CD4-positive, alpha-beta T cell (primary cell): ENCODE data around the gene SCAMP5. TPM values are rescaled to one million over a fixed set of nuclear protein-coding genes. Genes with fewer than 3 reads are reported as not detected.

Experiments used
- ATAC-seq: fragments of 200-7000 bp; cut with Tn5 transposase; one replicate; pipeline ENCODE4 v1.10.0; 2022; ENCODE audit warnings: mild to moderate bottlenecking; ENCODE audit not compliant: poor library complexity
- CTCF ChIA-PET: fragments of 350-600 bp; sonication (Branson Sonifier 250); formaldehyde crosslinking; loops from one replicate; lab custom pipeline; 2021; ENCODE audit warnings: antibody characterized with exemption, inconsistent platforms; lab: Charles Lee
- POLR2A ChIA-PET: fragments of 350-600 bp; sonication (Branson Sonifier 250); formaldehyde crosslinking; loops from one replicate; lab custom pipeline; 2021; ENCODE audit warnings: antibody characterized with exemption, inconsistent platforms; lab: Charles Lee
- DNase-seq, 14 experiments: peaks; one replicate each; pipeline ENCODE4 v3.0.0-alpha.2; 2013 to 2020; ENCODE audit warnings: mixed read lengths in 2 of 14
- H3K27ac ChIP-seq, 2 donors: one replicate each; pipeline versions ENCODE4 v1.5.1 to v1.7.0; 2013; ENCODE audit warnings: low read length in 2 of 2, low read depth in 1 of 2, mild to moderate bottlenecking in 1 of 2
- H3K27me3 ChIP-seq, 2 experiments: 1 replicate in 1 of 2; 2 replicates in 1 of 2; pipeline versions ENCODE4 v1.6.1 to v1.7.0; 2013; ENCODE audit warnings: low read length in 2 of 2, control low read depth in 1 of 2, mild to moderate bottlenecking in 1 of 2, moderate library complexity in 1 of 2; ENCODE audit not compliant: insufficient read depth in 2 of 2, control insufficient read depth in 1 of 2
- H3K36me3 ChIP-seq: one replicate; pipeline ENCODE4 v1.6.1; 2013; ENCODE audit warnings: low read length, control low read depth; ENCODE audit not compliant: insufficient read depth
- H3K4me1 ChIP-seq: one replicate; pipeline ENCODE4 v1.6.1; 2013; ENCODE audit warnings: low read length, control low read depth; ENCODE audit not compliant: insufficient read depth
- H3K4me3 ChIP-seq: one replicate; pipeline ENCODE4 v1.5.1; 2013; ENCODE audit warnings: mild to moderate bottlenecking, low read length, moderate library complexity
- H3K9me3 ChIP-seq, 2 experiments: 1 replicate in 1 of 2; 2 replicates in 1 of 2; pipeline versions ENCODE4 v1.6.1 to v1.7.0; 2013; ENCODE audit warnings: low read length in 2 of 2, mild to moderate bottlenecking in 2 of 2, control low read depth in 1 of 2, moderate library complexity in 1 of 2; ENCODE audit not compliant: control insufficient read depth in 1 of 2, insufficient read depth in 1 of 2
- H3K27ac Mint-ChIP-seq: one replicate; pipeline ENCODE4 v1.8.0; 2020; ENCODE audit warnings: mixed read lengths
- H3K27me3 Mint-ChIP-seq: one replicate; pipeline ENCODE4 v1.8.0; 2021; ENCODE audit warnings: mixed read lengths
- H3K36me3 Mint-ChIP-seq: one replicate; pipeline ENCODE4 v1.8.0; 2021; ENCODE audit warnings: low read depth, mixed read lengths
- H3K4me1 Mint-ChIP-seq: one replicate; pipeline ENCODE4 v1.8.0; 2021; ENCODE audit warnings: low read depth, mixed read lengths
- H3K4me3 Mint-ChIP-seq: one replicate; pipeline ENCODE4 v1.8.0; 2020; ENCODE audit warnings: mild to moderate bottlenecking, mixed read lengths
- H3K9me3 Mint-ChIP-seq: one replicate; pipeline ENCODE4 v1.8.0; 2020; ENCODE audit warnings: mixed read lengths
- CTCF ChIP-seq: fragments of 200-600 bp; IDR thresholded peaks from one replicate; pipeline ENCODE4 v1.8.0; 2022; ENCODE audit warnings: antibody characterized with exemption, mild to moderate bottlenecking
- intact Hi-C, 2 experiments: fragments of 100-400 bp; cut with DNase I in 1 of 2; cut with micrococcal nuclease in 1 of 2; formaldehyde crosslinking; loops; one replicate each; pipeline versions ENCODE4 v1.15.1 to v1.9.0; 2023 to 2025; cut with DNase I, micrococcal nuclease
- total RNA-seq, 174 experiments: library from RNA in 2 of 174; stranded (reverse) in 2 of 174; gene quantifications; one replicate each; pipeline ENCODE4 v1.2.3 and lab custom pipeline; 2021 to 2026

SCAMP5 gene
- total RNA-seq, 2 experiments from 2014 or later, result 5.7 to 6.4 TPM

DNA sequence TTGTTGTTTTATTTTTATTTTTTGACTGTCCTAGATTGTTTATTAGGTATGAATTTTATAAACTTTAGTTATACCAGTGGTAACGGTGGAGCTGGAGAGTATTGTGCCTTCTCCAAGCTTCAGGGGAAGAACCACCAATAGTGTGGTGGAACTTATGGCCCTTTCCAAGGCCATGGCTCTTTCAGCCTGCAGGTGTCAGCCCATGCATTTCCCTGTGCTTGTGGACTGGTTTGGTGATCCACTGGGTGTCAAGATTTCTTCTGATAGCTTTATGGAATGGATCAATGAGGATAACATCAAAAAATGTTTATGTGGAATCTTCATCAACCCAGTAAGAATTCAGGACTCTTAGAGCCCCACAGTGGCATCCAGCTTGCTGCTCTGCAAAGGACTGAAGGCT is 19.2 kb upstream of the SCAMP5 start:
- Histone ChIP-seq H3K4me1 (no peaks in the 10 kb centered on the region), H3K9me3 (no peaks in the 10 kb centered on the region), H3K4me3 (no peak overlapping the region), H3K36me3 (no peaks in the 10 kb centered on the region), H3K27me3 (peaks cover 4 to 9% of the 10 kb centered on the region in 2 experiments), H3K27ac (no peak overlapping the region)
- Mint-ChIP-seq H3K27ac (no peak overlapping the region), H3K36me3 (no peaks in the 10 kb centered on the region), H3K27me3 (peaks cover 6% of the 10 kb centered on the region), H3K4me3 (no peak overlapping the region), H3K4me1 (no peaks in the 10 kb centered on the region), H3K9me3 (no peaks in the 10 kb centered on the region)
- no peak for ATAC-seq
- ChIA-PET POLR2A (no interaction called here), CTCF (interaction anchor here (1.2 kb wide), 1 partner anchor 26 kb away, joined by 3 read pairs; no protein-coding TSS in a partner anchor)
- intact Hi-C loops, result no loop called here
- no peak for TF ChIP-seq CTCF
- DNase-seq, result no peak

DNA sequence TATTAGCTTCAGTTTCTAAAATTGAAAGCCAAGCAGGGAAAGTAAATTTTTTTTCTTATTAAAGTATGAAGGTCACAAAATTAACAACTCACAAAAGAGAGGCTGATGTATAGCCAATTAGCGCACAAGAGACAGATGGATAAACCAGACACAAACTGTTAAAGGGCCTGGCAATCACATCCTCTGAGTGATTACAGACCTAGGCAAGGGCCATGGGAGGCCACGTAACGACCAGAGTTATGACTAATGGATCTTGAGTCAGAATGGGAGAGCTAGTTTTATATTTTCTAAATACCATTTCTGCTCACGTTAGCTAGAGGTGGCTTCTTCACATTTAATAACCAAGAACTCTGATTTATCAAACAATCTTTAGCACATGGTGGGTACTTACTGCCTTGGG is 17.8 kb upstream of the SCAMP5 start:
- H3K9me3 ChIP-seq, result no peaks in the 10 kb centered on the region
- no peak overlapping the region for H3K27ac Mint-ChIP-seq
- intact Hi-C loops, result no loop called here
- no peak for TF ChIP-seq CTCF
- peaks cover 4 to 9% of the 10 kb centered on the region in 2 experiments for H3K27me3 ChIP-seq
- H3K27me3 Mint-ChIP-seq, result peaks cover 6% of the 10 kb centered on the region
- H3K4me3 ChIP-seq, result no peak overlapping the region
- H3K4me3 Mint-ChIP-seq, result no peak overlapping the region
- CTCF ChIA-PET, result interaction anchor here (0.6 kb wide), 1 partner anchor 23 kb away, joined by 3 read pairs; no protein-coding TSS in a partner anchor
- no peaks in the 10 kb centered on the region for H3K9me3 Mint-ChIP-seq
- H3K27ac ChIP-seq, result no peak overlapping the region
- H3K4me1 ChIP-seq, result no peaks in the 10 kb centered on the region
- no peaks in the 10 kb centered on the region for H3K36me3 Mint-ChIP-seq
- H3K4me1 Mint-ChIP-seq, result no peaks in the 10 kb centered on the region
- DNase-seq (no peak), ATAC-seq (no peak)
- no peaks in the 10 kb centered on the region for H3K36me3 ChIP-seq
- POLR2A ChIA-PET, result no interaction called here

- Mint-ChIP-seq H3K27me3 (peaks cover under 1% of the 10 kb centered on the region), H3K36me3 (no peaks in the 10 kb centered on the region), H3K4me1 (no peaks in the 10 kb centered on the region), H3K9me3 (no peaks in the 10 kb centered on the region), H3K27ac (no peak overlapping the region), H3K4me3 (no peak overlapping the region)
- TF ChIP-seq CTCF, result no peak
- H3K4me3 ChIP-seq, result no peak overlapping the region
- no peaks in the 10 kb centered on the region for H3K9me3 ChIP-seq
- H3K4me1 ChIP-seq, result no peaks in the 10 kb centered on the region
- H3K27ac ChIP-seq, result no peak overlapping the region
- CTCF ChIA-PET, result no interaction called here
- DNase-seq, result no peak
- POLR2A ChIA-PET, result no interaction called here
- peaks cover 4 to 6% of the 10 kb centered on the region in 2 experiments for H3K27me3 ChIP-seq
- ATAC-seq, result no peak
- intact Hi-C loops, result no loop called here
- no peaks in the 10 kb centered on the region for H3K36me3 ChIP-seq
These were observed 17.3 kb upstream of the SCAMP5 start for GRCh38 chr15:74978077-74978476.
